H54 (cell line): Measurements from ENCODE around the gene SPATA32.

Experiments
- DNase-seq: peaks from one replicate; pipeline ENCODE4 v3.0.0; 2011; ENCODE audit warnings: low spot score, mixed read lengths; ENCODE audit not compliant: insufficient read length
- FAIRE-seq: peaks from 3 replicates; lab custom pipeline; 2011; peaks lifted over from hg19 to GRCh38; lab: Jason Lieb, UNC
- POLR2A ChIP-seq: IDR thresholded peaks from 2 replicates; pipeline ENCODE4 v1.6.1; 2011; ENCODE audit warnings: low read depth, mild to moderate bottlenecking, low read length

Gene SPATA32

DNA sequence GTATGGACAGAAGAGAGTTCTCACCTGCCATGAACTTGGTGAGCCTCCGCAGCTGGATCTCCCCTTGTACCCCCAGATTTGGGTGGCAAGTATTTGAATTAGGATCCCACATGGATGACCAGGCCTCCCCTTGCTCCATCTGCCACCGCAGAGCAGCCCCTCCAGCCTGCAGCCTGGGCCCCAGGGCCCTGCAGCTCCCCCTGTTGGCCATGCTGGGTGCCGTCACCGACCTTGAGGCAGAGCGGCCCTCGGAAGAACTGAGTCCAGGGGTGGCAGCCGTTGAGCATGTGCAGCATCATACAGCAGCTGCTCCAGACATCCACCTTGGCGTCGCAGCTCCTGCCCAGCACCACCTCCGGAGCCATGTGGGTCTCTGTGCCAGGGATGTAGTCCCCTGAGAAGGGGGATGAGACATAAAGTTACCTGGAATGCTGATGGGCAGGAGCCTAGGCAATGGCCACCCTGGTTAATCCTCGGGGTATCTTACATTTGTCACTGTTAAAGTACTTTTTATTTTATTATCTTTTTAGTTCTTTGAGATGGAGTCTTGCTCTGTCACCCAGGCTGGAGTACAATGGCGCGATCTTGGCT, 9.0 kb upstream of the SPATA32 start:
- FAIRE-seq (no peak), DNase-seq (no peak)
- no peak for TF ChIP-seq POLR2A

DNA sequence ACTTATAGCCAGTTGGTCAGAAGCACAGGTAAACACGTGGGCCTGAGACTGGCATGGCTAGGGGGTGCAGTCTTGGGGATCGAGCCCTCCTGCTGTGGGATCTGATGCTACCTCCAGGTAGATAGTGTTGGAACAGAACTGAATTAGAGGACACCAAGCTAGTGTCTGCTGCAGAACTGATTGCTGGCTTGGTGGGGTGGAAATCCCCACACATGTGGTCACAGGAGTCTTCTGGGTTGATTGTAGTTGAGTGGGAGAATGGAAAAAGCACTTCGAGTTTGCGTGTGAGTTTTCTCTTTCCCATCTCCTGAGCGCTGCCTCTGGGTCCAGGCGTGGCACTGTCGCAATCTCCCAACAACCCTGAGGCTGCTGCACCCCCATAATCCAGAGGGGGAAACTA, 8.0 kb upstream of the SPATA32 start:
- FAIRE-seq (no peak), DNase-seq (no peak)

DNA sequence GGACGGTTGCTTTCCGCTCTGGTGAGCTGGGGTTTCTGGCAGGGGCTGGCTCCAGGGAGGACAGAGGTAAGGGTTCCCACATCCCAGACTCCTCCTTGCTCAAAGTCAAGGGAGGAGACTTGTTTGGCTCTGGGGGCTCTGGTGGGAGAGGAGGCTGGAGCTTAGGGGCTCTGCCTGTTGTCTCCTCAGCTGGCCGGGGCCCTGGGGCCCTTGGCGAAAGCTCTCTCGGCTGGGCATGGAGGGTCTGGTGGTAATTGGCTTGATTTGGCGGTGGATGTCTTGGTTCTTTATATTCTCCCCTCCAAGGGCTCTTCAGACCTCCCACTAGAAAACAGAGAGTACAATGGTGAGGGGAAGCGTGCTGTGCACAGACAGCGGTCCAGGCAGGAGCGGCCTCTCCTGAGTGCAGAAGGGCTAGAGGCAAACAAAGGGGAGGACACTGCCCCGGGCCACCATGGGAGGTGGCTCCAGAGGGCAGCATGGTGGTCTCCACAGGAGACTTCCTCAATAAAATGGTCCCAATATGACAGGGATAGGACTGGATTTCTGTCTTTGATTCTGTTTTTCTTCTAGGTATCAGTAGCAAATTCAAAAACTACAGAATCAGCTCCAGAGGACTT, 5.7 kb upstream of the SPATA32 start:
- DNase-seq, result no peak
- no peak for TF ChIP-seq POLR2A
- FAIRE-seq, result no peak

More for the DNA sequence above, 8.0 kb upstream of the SPATA32 start:
- TF ChIP-seq POLR2A, result no peak

DNA sequence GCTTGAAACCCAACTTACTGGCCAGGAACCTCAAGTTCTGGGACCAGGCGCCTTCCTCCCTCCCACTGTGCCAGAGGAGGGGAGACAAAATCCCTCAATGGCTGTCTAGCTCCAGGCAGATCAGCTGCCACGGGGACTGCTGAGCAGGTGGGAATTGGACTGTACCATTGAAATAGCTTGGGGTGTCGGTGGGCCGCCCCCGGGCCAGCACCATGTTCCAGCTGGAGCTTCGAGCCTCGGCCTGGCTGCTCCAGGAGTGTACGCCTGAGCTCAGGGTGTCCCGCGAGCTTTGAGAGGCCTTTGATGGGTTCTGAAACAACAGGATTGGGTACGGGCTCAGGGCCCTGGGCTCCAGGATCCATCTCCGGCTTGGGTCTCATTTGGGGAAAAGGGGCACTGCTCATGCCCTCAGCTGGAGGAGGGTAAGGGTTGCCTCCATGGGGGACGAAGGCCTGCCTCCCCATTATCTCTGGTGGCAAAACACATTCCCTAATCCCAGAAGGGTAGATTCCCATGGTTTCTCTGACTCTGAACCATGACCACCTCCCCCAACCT, 4.6 kb upstream of the SPATA32 start:
- FAIRE-seq, result no peak
- no peak for DNase-seq
- TF ChIP-seq POLR2A, result no peak

DNA sequence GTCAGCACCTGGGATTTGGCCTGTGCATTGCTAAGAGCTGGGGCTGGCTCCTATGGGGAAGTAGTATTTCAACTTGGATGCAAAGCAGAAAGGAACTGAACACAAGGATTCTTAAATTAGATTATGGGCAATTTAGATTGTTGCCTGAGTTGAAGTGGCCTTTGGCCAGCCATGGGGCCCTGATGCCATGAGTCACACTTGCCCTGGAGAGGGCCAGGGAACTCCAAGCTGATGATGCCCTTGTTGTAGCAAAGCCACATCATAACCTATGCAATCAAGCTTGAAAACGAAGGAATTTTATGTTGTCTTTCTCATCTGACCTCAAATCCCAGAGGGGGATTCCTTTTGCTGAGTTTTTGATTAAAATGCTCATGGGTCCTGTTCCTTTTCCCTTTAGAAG, 3.9 kb upstream of the SPATA32 start:
- FAIRE-seq, result no peak
- no peak for TF ChIP-seq POLR2A
- peak; percentile 74 for DNase-seq

DNA sequence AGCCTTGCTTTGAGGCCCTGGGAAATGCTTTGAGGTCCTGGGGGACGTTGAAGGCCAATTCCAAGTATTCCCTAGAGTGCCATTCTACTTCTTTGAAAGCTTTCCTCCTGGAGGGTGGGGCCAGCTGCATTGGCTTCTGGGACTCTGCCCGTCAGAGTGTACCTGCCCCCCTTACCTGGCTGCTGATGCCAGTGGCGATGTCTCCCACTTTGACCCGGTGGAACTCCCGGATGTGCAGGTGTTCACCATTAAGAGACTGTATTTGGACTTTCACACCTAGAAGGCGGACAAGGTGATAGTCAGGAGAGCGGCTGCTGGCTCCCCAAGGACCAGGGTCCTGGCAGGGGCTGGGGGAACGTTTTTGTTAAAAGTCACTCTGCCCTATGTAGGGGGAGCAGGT, 3.1 kb upstream of the SPATA32 start:
- DNase-seq (no peak), FAIRE-seq (no peak)
- no peak for TF ChIP-seq POLR2A

DNA sequence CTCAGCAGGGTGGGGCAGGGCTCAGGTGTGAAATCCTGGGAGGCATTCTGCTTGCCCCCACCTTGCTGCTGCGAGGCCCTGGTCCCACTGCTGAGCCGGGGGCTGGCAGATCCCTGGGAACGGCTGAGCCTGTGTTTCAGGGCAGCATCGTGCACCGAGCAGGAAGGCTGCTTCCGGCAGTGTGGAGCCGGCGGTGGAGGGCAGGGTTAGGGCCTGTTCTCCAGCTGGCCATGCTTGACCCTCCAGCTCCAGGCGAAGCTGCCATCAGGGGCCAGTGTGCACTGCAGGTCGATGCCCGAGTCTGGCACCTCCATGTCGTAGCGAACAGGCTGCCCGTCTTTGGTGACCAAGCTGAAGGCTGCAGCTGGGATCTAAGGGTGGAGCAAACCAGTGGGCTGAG, 2.5 kb upstream of the SPATA32 start:
- FAIRE-seq (no peak), DNase-seq (no peak)
- no peak for TF ChIP-seq POLR2A

DNA sequence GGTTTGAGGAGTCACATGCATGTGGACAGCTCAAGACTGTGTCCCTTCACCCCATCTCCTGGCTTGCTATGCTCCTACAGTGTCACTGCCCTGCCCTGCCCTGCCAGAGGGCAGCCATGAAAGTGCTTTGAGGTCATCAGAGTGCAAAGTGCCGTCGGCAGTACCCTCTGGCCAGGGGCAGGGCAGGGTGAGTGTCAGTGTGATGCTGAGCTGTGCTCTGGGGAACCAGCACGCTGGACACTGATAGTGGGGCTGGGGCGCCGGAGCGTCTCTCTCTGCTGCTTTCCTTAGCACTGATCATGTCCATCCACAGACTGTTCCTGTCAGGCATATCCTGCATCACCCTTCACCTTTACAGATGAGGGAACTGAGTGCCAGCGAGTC, 1.6 kb upstream of the SPATA32 start:
- FAIRE-seq (no peak), DNase-seq (no peak)
- TF ChIP-seq POLR2A, result no peak

DNA sequence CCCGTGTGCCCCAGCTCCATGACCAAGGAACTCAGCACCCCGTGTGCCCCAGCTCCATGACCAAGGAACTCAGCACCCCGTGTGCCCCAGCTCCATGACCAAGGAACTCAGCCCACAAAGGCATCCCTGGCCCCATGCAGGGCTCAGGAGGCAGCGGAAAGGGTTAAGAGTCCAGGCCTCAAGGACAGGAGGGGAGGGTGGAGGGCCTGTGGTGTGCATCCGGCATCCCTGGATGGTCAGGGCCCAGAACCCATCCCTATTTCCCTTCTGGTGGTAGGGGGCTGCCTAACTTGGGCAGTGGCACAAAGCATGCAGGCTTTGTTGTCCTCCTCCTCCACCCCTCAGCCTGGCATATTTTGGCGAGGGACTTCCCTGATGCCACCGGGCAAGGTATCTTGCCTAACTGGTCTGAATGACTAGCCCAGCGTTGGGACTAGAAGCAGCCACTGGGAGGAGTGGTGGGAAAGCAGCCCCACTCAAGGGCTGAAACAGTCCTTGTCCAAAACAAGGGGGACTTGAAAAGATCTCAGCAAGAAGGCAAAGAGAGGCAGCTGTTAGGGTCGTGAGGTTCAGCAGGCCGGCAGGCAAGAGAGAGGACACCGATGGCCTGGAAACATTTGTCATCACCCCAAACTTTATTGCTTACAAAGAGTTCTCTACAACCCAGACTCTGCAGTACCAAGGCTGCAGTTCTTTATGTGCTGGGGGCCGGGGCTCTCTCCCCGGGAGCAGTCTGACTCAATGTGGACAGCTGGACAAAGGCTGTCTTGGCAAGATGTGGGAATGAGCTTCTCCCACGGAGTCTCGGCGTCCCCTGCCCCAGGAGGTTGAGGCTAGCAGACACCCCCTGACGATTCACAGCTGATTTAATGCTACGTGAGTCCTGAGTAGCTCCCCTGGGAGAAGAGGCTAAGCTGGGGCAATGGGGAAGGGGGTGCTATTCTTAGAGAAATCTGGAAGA, 902 bp upstream of the SPATA32 start:
- FAIRE-seq (no peak), DNase-seq (no peak)
- TF ChIP-seq POLR2A, result no peak

DNA sequence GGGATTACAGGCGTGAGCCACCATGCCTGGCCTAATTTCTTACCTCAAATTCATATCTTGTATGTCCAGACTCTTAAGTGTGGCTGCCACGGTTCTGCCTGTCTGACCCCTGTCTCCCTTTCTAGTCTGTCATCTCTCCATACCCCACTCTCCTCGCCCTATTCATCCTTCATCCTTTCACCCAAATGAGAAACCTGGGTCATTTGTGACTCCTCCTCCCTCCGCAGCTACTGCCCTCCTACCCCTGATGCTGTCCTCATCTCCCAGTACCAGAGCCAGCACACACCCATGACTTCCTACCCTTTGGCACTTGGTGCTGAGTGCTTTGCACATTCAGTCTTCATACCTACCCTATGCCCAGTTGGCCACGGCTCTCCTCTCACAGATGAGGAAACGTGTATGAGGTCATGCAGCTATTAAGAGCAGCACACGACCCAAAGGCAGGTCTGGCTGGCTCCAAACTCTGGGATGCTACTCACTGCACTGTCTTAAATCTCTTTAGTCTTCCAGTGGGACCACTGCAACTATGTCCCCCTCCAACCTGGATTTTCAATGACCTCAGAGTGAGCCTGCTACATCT, 1.6 kb downstream of the SPATA32 start:
- FAIRE-seq, result no peak
- no peak for TF ChIP-seq POLR2A
- no peak for DNase-seq

DNA sequence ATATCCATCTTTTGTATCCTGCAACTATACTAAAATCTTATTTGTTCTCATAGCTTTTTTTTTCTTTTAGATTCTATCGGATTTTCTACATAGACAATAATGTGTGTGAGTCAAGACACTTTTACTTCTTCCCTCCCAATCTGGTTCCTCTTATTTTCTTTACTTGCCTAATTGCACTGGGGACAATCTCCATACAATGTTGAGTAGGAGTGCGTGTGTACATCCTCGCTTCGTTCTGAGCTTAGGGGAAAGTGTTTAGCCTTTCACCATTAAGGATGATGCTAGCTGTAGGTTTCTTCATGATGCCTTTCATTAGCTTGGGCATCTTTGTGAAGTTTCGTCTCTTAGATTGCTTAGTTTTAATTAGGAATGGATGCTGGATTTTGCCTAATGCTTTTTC, 2.9 kb downstream of the SPATA32 start:
- TF ChIP-seq POLR2A, result no peak
- FAIRE-seq, result no peak
- no peak for DNase-seq

DNA sequence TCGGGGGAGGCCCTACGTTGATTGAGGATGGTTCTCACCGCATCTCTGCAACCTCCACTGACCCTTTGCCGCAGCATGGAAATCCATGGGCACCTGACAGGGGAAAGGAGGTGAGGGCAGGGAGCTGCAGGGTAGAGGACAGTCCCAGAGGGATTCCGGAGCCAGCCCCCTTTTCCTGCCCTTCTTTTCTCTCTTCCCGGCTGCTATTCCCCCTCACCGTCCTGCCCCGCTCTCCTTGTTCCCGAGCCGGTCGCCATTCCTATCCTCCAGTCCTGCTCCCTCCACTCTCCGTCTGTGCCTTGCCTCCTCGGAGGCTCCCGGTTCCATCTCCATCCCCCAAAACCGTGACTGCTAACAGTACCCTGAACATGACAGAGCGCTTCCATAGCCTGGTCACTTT, 4.8 kb downstream of the SPATA32 start:
- FAIRE-seq (no peak), DNase-seq (no peak)
- TF ChIP-seq POLR2A, result no peak

DNA sequence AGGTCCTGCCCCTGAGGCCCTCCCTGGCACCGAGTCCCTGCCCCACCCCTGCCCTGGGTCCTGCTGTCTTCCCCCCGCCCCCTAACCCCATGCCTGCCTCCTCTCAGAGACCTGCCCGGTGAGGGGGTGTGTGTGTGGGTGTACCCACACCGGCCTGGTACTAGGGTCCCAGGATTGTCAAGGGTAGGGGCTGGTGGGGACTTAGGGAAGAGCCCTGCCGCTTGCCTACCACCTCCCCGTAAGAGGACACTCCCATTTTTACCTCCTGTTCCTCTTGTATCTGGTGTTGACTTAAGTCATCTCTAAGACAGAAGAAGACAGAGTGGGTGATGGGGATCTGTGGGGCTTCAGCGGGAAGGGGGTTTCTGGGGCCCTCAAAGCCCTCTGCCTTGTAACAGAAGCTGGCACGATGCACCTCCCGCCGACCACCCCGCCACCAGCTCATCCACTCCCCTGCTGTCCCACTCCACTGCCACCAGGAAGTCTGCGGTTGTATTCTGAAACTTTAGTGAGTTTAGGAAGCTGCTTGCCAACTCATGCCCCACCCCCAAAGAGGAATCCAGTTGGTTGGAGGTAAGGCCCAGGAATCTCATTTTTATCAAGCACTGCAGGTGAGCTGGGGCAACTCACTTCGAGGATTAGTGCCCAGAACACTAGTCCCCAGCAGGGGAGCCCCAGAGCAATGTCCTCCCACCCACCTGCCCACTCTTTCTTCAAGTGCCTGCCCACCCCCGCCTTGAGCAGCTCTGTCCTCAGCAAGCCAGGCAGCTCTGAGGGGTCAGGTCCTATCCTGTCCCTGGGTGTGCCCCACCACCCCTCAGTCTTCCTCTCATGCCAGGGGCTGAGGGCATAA, 5.6 kb downstream of the SPATA32 start:
- FAIRE-seq (no peak), DNase-seq (no peak)
- no peak for TF ChIP-seq POLR2A
